Measurements from ENCODE around the gene GPRIN2.
"Not testable (repeated sequence)": the region's sequence is repeated elsewhere in the genome, so short reads cannot be mapped to it uniquely, and the experiment has no call there.

Gene GPRIN2

DNA sequence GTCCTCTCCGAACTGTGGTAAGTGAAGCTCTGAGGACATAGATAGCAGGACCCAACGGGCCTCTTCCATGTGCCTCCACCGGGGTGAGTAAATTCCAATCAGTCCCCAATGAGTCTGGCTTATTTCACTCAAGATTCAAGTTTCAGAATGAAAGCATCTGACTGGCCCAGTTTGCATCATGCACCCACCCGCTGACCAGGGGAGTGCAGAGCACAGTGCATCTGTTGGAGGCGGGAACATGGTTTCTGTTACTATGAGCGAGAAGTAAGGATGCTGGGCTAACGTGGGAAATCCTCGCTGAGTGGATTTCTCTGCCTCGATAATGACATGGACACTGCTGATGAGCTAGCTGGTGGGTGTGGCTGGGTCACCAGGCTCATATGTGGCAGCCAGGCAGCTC lies 10.7 kb upstream of the GPRIN2 start:
- not testable (repeated sequence) for DNase-seq (ENCODE audit: low read depth)

DNA sequence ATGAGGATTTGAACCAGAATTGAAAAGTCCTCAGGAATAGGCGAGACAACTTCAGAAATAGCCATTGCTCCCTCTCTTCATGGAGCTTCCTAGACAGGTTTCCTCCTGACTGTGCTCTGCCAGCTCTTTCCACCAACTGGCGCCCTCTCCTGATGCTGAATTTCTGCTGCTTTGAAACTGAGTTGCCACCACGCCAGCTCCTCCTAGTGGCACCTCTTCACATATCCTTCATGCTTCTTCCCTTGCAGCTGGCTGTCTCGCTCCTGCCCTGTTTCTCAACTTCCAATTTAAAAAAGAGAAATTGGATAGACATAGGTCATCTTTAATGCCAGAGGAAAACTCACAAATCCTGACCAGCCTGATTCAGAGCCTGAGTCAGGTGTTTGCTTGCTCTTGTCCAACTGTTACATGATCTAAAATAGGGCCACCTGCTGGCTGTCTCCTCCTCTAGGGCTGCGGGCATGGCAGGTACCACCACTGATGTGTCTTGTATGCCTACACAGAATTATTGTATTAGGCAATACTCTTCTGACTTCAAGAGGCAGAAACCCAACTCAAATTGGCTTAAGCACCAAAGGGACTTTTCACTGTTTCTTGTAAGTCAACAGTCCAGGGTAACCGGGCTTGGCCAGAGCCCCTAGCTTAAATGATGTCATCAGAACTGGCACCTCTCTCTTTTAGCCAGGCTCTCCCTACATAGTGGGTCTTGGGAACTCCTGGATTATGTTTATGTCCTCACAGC lies 9.3 kb upstream of the GPRIN2 start:
- DNase-seq (ENCODE audit: low read depth): peak; percentile 55

DNA sequence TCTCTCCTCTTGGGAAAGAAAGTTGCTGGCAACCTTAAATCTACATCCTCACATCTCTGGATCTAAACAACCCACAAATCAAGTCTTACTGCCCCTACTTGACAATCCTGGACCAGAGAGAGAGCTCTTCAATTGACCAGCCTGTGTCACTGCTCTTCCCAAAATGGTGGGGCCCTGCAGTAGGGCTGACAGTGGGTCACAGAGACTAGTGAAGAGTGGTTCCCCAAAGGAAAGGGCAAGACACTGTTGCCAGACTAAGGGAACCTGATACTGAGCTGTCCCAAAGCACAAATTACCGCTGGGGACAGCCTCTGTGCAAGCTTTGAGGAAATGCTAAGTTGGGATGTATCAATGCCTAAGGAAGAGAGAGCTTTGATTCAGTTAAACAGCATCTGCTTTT lies 4.5 kb upstream of the GPRIN2 start:
- no peak for DNase-seq (ENCODE audit: low read depth)

DNA sequence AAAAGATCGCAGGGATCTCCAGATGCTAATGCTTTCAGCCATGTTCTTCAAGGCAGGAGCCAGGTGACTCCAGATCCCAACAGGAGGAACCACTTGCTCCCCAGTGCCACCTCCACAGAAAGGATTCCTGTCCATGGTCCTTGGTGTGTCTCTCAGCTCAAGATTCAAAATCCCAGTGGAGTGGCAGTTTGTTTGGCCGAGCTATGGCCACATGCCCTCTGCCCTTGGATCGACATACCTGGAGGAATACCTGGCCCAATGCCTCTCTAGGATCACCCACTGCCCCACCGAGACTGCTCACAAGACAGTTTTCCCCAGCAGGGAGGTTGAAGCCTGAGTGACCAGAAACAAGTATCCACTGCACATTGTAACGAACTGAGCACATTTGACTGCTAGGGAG lies 3.9 kb upstream of the GPRIN2 start:
- DNase-seq (ENCODE audit: low read depth): no peak

DNA sequence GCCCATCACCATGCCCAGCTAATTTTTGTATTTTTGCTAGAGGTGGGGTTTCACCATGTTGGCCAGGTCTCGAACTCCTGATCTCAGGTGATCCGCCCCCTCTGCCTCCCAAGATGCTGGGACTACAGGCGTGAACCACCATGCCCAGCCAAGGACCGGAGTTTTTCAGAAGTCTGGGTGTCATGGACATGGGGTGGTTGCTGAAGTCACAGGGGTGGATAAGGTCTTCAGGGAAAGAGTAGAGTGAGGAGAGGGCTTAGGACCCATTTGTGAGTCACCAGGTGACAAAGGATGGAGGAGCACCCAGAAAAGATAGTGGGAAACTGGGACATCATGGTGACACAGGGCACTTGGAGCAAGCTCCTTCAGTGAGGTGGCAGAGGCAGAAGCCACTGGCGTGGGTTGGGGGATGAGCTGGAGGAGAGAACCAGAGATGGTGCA lies 2.8 kb upstream of the GPRIN2 start:
- DNase-seq (ENCODE audit: low read depth): no peak

DNA sequence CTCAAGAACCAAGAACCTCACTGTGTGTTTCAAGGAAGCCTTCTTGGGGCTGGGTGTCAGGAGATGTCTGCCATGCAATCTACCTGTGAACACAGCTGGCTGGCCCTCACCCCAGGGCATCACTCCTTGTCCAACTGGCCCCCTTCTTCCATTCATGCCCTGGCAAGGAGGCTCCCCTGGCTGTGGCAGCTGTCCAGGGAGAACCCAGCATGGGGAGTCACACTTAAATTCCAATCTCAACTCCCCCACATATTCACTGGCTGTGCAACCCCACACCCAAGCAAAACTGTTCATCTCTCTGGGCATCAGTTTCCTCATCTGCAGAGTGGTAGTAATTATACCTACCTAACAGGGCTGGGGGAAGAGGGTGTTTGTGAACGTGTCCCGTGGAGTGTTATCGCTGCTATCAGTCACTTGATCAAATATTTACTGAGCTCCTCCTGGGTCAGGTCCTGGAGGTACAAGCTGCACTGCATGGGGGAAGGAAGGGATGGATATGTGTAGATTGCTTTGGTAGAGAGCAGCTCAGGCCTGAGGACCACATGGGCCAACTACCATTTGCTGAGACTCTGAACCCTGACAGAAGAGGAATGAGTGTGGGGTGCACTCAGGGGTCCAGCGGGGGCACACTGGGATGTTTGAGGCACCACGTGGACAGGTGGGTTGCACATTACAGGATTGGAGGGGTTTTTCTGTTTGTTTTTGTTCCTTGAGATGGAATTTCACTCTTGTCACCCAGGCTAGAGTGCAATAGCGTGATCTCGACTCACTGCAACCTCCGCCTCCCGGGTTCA lies 2.1 kb upstream of the GPRIN2 start:
- no peak for DNase-seq (ENCODE audit: low read depth)

DNA sequence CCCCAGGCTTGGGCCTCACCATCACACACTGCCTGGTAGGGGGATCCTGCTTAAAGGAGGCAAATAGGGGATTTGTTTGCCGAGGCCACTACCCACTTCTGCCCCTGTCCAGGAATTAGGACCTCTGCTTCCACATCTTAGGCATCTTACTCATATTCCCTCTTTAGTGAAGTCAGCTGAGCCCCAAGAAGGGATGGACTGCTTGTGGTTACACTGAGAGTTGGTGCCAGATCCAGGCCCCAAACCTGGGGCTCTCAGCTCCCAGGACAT lies 1.6 kb upstream of the GPRIN2 start:
- DNase-seq (ENCODE audit: low read depth): no peak

DNA sequence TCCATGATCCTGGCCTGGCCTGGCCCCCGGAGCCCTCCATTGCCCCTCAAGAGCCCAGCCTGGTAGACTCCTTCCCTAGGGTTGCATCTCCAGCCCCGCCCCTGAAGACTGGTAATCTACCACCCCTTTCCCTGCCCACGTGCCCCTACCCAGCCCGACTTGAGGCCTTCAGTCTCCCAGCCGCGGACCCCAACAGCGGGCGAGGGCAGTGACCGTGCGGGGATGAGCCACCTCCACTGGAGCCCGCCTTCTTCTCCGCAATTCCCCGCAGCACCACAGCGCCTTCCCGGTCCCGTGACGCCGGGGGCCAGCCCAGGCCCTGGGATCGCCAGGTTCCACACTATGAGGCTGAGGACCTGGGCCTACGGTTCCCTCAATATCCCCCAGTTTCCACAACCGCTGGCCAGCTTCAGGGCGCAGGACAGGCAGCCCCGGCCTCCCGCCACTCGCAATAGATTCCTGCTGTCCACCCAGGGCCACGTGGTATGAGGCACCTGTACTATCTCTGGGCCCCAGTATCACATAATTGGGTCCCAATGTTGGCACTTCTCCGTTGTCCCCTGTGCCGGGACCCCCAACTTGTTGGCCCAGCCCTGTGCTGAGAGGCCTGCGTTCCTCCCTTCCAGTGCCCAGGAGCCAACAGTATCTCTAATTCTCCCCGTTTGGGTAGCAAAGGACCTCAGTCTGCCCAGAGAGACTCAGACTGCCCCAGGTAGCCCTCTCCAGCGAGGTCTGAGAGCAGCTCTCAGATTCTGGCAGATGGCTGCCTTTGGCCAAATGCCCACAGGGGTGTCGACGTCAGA lies 1.1 kb upstream of the GPRIN2 start:
- DNase-seq (ENCODE audit: low read depth): no peak

DNA sequence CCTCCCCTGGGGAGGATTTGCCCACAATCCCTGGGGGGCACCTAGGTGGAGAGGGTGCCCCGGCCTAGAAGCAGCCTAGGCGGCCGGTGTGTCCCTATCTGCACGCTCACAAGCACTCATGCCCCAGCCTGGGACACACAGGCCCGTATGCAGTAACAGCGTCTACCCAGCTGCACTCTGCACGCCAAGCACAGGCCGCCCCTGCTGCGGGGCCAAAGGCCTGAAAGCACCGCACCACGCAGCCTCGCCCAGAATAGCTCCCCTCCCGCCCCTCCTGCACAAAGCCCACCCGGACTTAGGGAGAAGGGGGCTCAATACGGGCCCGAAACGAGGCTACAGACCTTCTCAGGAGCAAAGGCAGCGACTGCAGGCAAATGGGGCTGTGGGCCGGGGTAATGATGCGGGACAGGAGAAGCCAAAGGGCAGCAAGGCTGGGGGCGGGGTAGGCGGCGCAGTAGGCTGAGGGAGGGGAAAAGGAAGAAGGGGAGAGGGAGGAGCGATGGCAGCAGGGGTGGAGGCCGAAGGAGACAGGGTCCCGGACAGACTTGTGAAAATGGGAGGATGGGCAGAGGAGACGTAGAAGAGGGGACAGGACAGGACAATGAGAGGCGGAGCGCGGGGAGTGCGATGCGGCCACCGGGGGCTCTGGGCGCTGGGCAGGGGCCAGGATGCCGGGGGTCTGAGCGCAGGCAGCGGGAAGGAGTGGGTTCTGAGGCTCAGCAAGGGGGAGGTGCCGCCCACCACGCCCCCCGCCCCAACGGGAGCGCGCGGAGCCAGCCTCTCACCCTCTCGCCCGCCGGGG lies 544 bp downstream of the GPRIN2 start:
- no peak for DNase-seq (ENCODE audit: low read depth)

DNA sequence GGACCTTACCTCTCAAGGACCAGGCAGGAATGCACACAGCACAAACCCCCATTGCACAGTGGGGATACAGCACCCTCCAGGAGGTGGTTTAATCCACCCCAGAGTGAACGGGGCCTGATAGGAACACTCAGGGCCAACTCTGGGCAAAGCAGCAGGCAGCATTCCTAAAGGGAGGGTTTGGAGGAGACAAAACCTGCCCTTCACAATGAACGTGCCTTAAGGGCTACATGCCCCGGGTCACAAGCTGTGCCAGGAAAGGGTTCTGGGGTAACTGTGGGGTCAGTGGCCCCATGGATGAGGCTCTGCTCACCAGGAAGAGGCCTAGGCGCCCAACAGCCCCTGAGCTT lies 1.1 kb downstream of the GPRIN2 start:
- DNase-seq (ENCODE audit: low read depth): no peak

DNA sequence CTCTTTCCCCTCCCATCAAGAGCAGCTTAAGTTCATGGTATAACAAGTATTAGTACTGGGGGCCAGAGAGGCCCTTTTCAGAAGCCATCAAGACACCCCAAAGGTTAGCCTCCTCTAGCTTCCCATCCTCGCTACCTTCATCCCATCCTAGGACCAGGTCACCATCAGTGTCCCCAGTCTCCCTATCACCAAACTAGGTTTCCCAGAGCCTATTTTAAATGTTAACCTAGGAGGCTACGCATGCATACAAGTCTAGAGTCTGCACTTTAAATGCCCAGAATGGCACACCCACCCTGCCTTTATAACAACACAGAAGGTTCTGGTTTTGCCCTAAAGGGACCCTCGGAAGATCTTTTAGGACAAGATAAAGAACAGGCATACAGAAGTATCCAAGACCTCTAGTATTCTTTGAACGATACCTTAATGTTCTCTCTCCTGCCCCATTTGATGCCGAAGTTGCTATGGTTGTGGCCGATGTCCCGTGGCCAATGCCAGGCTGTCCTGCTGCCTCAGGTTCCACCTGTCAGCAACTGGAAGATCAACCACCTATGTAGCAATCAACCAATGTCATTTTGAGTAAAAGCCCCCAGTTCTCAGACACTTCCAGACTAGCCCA lies 2.2 kb downstream of the GPRIN2 start:
- DNase-seq (ENCODE audit: low read depth): no peak

DNA sequence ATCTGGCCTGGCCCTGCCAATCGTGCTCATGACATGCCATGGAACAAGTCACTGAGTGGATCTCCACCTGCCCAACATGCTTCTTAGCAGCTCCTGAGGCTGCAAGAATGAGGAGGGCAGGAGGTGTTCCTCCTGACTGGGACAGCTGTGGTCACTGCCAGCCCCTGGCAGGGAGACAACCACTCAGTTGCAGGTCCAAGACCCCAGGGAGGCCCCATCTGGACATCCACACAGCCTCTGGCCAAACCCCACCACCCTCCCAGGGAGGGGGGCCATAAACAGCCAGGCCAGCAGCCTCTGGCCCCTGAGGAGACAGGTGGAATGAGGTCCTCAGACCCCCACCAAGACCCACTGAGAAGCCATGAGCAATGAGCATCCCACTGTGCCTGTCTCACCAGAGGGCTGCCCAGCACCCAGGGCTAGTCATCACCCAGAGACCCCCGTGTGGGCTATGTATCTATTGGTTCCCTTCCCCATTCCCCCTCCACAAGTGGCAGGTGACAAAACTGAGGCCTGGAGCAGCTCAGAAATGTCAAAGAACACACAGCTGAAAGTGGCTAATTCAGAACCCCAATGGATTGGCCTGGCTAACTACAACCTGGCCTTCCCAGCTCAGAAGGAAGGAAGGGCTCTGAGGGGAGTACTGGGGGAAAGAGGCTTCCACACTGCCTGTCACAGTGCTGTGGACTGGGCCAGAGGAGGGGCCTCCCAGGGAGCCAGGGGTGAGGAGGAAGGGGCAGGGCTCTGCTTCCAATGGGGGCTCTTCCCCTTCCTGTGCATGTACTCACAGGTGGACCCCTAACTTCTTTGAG lies 3.0 kb downstream of the GPRIN2 start:
- DNase-seq (ENCODE audit: low read depth): no peak

DNA sequence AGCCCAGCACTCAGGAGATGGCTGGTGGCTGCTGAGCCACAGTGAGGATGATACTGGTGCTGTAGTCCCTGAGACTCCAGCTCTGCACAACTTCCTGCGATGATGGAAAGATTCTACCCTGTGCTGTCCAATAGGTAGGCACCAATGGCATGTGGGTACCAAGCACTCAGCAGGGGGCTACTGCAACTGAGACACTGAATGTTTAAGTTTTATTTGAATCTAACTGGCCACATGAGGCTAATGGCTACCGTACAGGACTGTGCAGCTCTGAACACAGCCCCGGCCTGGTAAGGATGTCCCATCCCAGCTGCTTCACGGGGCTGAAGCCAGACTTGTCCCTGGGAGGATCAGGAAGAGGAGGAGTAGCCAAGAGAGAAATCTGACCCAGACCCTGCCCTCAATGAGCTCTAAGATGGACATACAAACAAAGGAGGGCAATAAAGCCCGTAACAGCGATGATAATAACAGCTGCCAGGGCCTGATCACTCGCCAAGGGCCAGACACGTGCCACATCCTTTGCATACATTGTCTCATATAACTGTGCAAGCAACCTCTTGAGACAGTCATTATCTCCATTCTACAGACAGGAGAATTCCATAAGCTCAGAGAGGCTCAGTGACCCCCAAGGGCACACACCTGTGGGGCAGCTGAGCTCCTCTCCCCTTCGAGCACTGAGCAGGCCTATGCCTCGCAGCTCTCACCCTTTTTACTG lies 3.8 kb downstream of the GPRIN2 start:
- no peak for DNase-seq (ENCODE audit: low read depth)

DNA sequence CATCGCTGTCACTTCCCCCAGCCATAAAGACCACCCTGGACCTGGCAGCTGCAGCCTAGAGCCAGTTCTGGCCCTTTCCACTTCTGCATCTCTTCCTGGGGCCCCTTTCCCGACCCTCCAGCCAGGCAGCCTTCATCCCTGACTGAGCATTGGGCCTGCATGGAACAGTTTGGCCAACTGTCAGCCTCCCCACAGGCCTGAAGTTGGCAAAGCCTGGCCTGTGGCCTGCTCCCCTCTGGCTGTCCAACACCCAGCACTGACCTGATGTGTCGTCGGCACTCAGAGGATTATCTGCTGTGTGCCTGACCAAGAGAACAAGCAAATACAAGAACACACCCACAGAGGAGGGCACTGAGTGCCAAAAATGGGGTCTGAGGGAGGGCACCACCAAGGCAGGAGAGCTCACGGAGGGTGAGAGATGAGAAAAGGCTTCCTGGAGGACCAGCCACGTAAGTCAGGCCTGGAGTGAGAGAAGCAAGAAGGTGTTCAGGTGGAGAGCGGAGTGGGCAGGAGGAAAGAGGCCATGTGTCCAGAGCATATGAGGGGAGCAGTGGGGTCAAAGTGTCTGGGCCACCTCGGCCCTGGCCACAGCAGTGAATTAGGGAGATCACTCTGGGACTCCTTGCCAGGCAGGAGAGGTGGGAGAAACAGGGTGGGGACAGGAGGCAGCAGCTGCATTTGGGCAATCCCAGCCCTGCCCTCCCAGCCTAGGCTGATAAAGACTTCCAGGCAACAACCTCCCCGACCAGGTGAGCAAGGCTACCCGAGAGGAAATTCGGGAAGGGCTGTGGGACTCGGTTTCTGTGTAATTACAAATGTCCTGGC lies 4.5 kb downstream of the GPRIN2 start:
- no peak for DNase-seq (ENCODE audit: low read depth)

DNA sequence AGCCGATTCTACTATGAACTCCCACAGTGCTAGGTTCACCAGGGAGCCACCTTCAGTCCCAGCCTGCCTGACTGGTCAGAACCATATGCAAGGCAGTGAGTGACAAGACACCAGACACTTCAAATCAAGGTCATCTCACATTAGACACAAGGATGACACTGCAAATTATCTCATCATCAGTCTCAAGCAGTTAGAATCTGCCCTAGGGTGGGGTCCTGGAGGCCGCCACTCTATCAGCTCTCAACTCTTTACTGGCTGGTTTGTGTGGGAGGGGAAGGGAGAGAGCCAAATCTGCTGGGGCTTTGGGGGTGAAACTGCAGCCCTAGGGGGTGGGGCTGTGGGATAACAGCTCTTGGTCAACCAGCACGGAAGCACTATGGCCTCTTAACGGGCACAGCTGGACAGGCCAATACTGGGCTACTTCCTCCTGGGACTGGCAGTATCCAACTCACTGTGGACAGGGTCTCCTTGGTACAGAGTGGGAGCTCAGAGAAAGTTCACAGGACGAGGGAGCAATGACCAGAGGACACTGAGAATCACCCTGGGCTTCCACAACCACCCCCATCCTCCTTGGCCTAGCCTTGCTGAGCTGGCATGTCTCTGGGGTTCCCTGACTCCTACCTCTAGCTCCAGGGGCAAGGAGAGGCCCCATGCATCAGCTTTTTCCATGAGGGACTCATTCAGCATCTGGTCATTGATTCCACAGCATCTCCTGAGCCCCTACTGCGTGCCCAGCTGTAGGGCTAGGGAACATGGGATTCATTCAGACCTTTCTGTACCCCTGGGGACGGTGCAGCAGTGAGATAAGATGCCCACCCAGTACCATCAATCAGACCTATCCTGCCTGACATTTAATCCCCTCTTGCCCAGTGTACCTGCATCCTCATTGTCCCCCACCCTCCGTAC lies 5.4 kb downstream of the GPRIN2 start:
- no peak for DNase-seq (ENCODE audit: low read depth)

DNA sequence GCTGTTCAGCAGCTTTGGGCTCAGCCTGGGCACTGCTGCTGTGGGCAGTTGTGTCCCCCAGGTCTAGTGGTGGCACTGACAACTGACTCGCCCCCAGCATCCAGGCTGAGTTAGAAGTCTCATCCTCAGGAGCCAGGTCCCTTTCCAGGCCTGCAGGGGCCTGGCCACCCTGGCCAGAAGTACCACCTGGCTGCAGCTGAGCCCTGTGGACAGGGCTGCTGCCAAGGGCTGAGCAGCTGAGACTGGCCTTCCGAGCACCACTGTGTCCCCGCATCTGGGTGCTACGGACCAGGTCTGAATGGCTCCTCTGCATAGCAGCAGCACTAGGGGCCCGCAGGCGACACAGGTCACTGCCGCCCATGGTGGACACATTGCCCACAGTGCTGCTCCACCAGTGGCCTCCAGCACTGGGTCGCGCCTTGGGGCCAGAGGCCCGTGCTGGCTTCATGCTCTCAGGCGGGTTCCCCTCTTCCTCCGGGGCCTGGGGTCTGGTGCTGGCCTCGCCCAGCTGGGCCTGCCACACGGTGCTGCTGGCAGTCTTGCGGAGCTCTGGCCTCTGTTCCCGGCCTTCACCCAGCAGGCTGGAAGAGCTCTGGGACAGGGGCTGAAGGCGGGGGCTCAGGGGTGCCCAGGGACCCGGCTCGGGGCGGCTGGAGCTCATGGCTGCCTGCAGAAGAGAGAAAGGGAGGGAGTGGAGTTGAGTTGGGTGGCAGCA lies 6.2 kb downstream of the GPRIN2 start:
- no peak for DNase-seq (ENCODE audit: low read depth)

DNA sequence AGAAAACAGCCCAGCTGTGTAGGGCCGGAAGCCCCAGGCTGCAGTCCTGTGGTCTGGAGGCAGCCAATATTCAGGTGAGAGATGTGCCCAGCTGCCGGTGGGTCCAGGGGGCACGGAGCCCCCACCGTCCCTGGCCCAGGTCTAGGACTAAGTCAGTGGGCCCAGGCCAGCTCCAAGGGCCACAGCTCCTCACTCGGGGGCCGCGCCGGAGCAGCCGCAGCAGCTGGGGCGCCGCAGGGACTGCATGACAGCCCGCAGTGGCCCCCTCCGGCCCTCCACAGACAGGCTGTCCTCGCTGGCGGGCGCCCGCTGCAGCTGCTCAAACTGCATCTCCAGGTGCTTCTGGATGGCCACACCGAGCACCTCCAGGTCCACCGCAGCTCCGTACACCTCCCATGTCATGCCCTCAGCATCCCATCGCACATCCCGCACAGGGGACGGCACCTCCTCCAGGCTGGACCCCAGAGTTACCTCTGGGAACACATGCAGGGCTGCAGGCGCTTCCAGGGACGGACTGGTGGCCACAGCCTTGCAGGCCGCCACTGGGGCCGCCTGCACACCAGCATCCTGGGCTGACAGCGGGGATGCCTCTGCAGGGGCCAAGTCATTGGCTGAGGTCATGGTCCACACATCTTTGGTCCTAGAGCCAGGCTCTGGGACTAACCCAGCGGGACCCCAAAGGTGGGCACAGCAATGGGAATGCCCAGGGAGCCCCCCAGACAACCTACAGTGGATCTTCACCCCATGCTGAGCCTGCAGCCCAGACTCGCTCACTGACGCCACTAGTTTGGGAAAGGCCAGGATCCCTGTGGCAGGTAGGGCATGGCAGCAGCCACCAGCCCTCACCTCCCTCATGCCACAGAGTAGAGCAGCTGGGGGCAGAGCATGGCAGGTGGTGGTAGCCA lies 7.0 kb downstream of the GPRIN2 start:
- DNase-seq (ENCODE audit: low read depth): no peak
